Stomach (tissue), 9 donors: ENCODE data around the gene DTX3. TPM values are rescaled to one million over a fixed set of nuclear protein-coding genes. Genes with fewer than 3 reads are reported as not detected.

Source experiments
- DNase-seq, 2 donors: peaks; one replicate each; pipeline versions ENCODE4 v3.0.0 to v3.0.0-alpha.2; 2013 to 2019
- H3K27ac ChIP-seq, 5 donors: fragments of 200-600 bp in 4 of 5; sonication (generic) in 4 of 5; one replicate each; pipeline ENCODE4 v1.5.1; 2013 to 2019; ENCODE audit warnings: mild to moderate bottlenecking in 1 of 5, moderate library complexity in 1 of 5
- H3K27me3 ChIP-seq, 3 donors: fragments of 200-600 bp; sonication (generic); one replicate each; pipeline ENCODE4 v1.5.1; 2017 to 2019; ENCODE audit warnings: mixed run types in 1 of 3
- H3K36me3 ChIP-seq, 4 donors: fragments of 200-600 bp; sonication (generic); 1 replicate in 3 of 4; 2 replicates in 1 of 4; pipeline ENCODE4 v1.5.1; 2016 to 2019
- H3K4me1 ChIP-seq, 4 donors: fragments of 200-600 bp; sonication (generic); one replicate each; pipeline ENCODE4 v1.5.1; 2016 to 2019
- H3K4me3 ChIP-seq, 4 donors: fragments of 200-600 bp; sonication (generic) in 3 of 4; one replicate each; pipeline ENCODE4 v1.5.1; 2016 to 2019; ENCODE audit warnings: mild to moderate bottlenecking in 1 of 4
- H3K9me3 ChIP-seq, 4 donors: fragments of 200-600 bp; sonication (generic); one replicate each; pipeline ENCODE4 v1.5.1; 2016 to 2019
- EP300 ChIP-seq: sonication (generic); formaldehyde crosslinking; IDR thresholded peaks from one replicate; pipeline ENCODE4 v1.6.1; 2017; ENCODE audit warnings: antibody characterized with exemption
- POLR2A ChIP-seq, 4 donors: fragments of 450-650 bp; IDR thresholded peaks; one replicate each; pipeline ENCODE4 v1.6.1; 2016; ENCODE audit warnings: antibody characterized with exemption in 4 of 4, control low read depth in 2 of 4, mild to moderate bottlenecking in 1 of 4, moderate library complexity in 1 of 4
- POLR2AphosphoS5 ChIP-seq, 3 donors: sonication (generic); formaldehyde crosslinking; IDR thresholded peaks; one replicate each; pipeline ENCODE4 v1.6.1; 2016; ENCODE audit warnings: antibody characterized with exemption in 3 of 3
- WGBS, 5 donors: extraction: QIAGEN DNeasy Blood & Tissue Kit in 3 of 5; methylation state at CpG; one replicate each; pipeline versions ENCODE4 v1.1.5 to v1.1.7; 2013 to 2018; 5-methylcytosine and 5-hydroxymethylcytosine counted together
- intact Hi-C: fragments of 100-400 bp; cut with DNase I; formaldehyde crosslinking; loops from one replicate; pipeline ENCODE4 v1.15.1; 2023; ENCODE audit warnings: low total_unique reads
- polyA plus RNA-seq, 3 donors: library from polyadenylated mRNA; stranded (reverse); fragments of 200-250 nt; gene quantifications; one replicate each; pipeline ENCODE4 v1.2.3, GENCODE V29; 2013
- total RNA-seq, 5 donors: library from RNA; depleted of rRNA; stranded (reverse); fragments of >200 nt; gene quantifications; one replicate each; pipeline versions ENCODE4 v1.1.0 to v1.2.3, GENCODE V29; 2014 to 2016
- TF ChIP-seq, protein P1 (sequence below), 7 experiments: fragments of 450-650 bp in 4 of 7; fragments of 200-600 bp in 3 of 7; sonication (generic) in 3 of 7; IDR thresholded peaks; one replicate each; pipeline ENCODE4 v1.5.1; 2016 to 2019; ENCODE audit warnings: antibody characterized with exemption in 7 of 7, control low read depth in 2 of 7, mild to moderate bottlenecking in 1 of 7
- donor health status: healthy with polysubstance abuse.
- donor health status: Bipolar disorder and iron deficiency.
- donor health status: healthy.

DTX3 gene
- total and polyA plus RNA-seq, 8 donors, result 5.2 to 49.6 (median 15.9) TPM

DNA sequence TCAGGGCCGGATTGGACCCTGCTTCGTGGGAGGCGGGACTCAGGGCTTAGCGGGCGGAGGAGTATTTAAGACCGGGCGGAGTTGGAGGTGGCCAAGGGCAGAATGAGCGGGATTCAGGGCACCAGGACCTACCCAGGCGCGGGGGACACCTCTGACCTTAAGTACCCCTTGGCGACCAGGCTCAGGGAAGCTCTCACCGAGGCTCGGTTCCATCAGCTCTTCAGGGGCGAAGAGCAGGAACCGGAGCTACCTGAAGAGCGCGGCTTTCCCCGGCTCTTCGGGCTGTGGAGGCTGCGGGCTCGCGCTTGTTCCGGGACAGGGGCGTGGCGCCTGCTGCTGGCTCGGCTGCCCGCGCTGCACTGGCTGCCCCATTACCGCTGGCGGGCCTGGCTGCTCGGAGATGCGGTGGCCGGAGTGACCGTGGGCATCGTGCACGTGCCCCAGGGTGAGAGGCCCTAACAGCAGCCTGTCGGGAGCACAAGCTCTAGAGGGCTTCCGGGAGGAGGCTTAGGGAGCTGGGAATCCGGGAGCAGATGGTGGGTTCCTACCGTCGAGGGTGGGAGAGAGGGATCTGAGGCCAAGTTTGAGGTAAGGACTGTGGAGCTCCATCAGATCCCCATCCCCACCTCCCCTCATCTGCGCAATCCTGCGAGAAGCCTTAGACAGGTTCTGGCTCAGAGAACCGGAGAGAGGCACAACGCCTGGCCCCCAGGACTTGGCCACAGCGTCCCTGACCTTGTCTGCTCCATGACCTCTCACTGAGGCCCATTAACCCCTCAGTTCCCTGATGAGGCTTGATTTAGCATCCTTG, 15.0 kb downstream of the DTX3 start:
- peak overlapping the region in 1 of 4 donors; percentile 22 for H3K4me3 ChIP-seq
- peak; percentile 57 to 70 for DNase-seq
- intact Hi-C loops, result loop anchor here (5.0 kb wide), 1 partner anchor 37 kb away; no protein-coding TSS in a partner anchor
- H3K9me3 ChIP-seq, result no peaks in the 10 kb centered on the region
- peaks cover 5 to 33% (median 16%) of the 10 kb centered on the region in 4 donors for H3K36me3 ChIP-seq
- WGBS, 5 donors, result 15 to 33% (median 18%) methylated on average over 26 to 46 of the region's 46 CpGs
- peaks cover 15 to 27% (median 22%) of the 10 kb centered on the region in 4 donors for H3K4me1 ChIP-seq
- TF ChIP-seq POLR2AphosphoS5 (IDR thresholded peaks at IDR 0.05) (no peak), EP300 (no peak), POLR2A (IDR thresholded peaks at IDR 0.05) (no peak)
- TF ChIP-seq, protein P1, sequence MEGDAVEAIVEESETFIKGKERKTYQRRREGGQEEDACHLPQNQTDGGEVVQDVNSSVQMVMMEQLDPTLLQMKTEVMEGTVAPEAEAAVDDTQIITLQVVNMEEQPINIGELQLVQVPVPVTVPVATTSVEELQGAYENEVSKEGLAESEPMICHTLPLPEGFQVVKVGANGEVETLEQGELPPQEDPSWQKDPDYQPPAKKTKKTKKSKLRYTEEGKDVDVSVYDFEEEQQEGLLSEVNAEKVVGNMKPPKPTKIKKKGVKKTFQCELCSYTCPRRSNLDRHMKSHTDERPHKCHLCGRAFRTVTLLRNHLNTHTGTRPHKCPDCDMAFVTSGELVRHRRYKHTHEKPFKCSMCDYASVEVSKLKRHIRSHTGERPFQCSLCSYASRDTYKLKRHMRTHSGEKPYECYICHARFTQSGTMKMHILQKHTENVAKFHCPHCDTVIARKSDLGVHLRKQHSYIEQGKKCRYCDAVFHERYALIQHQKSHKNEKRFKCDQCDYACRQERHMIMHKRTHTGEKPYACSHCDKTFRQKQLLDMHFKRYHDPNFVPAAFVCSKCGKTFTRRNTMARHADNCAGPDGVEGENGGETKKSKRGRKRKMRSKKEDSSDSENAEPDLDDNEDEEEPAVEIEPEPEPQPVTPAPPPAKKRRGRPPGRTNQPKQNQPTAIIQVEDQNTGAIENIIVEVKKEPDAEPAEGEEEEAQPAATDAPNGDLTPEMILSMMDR (IDR thresholded peaks at IDR 0.05), result no peak
- H3K27me3 ChIP-seq, result peaks cover 3 to 95% (median 52%) of the 10 kb centered on the region in 3 donors
- no peak overlapping the region for H3K27ac ChIP-seq

DNA sequence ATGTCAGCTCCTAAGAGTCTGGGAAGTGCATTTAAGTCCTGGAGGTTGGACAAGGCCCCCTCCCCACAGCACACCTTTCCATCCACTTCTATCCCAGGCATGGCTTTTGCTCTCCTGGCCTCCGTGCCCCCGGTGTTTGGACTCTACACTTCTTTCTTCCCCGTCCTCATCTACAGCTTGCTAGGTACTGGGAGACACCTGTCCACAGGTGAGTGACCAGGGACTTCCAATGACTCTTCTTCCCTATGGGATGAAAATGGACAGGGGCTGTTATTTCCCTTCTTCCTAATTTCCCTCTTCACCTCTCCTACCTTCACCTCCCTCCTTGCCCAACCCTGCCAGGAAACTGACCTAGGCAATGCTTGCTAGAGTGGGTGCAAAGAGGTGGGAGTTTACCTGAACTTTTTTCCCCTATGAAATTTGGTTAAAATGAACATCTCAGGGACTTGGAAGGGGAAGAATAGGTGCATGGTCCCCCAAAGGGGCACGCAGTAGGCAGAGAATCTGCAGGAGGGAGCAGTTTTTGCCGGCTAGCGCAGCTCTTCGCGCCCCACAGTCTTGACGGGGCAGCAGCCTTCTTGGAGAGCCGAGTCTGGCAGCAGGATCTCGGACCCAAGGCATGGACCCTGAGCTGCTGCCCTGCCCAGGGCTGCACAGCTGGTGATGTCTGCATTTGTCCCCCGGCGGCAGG, 15.8 kb downstream of the DTX3 start:
- H3K9me3 ChIP-seq, result no peaks in the 10 kb centered on the region
- peak in 1 of 2 donors; percentile 3 for DNase-seq
- peaks cover 15 to 27% (median 21%) of the 10 kb centered on the region in 4 donors for H3K4me1 ChIP-seq
- peak overlapping the region in 1 of 4 donors; percentile 58 for H3K4me3 ChIP-seq
- intact Hi-C loops, result loop anchor here (5.0 kb wide), 1 partner anchor 38 kb away; no protein-coding TSS in a partner anchor
- WGBS, 5 donors, result 22 to 45% (median 31%) methylated on average over 10 to 13 of the region's 13 CpGs
- peaks cover 5 to 29% (median 11%) of the 10 kb centered on the region in 4 donors for H3K36me3 ChIP-seq
- TF ChIP-seq, protein P1 (IDR thresholded peaks at IDR 0.05), result no peak
- TF ChIP-seq EP300 (no peak), POLR2AphosphoS5 (IDR thresholded peaks at IDR 0.05) (no peak), POLR2A (IDR thresholded peaks at IDR 0.05) (no peak)
- H3K27me3 ChIP-seq, result peaks cover 3 to 98% (median 60%) of the 10 kb centered on the region in 3 donors
- no peak overlapping the region for H3K27ac ChIP-seq

DNA sequence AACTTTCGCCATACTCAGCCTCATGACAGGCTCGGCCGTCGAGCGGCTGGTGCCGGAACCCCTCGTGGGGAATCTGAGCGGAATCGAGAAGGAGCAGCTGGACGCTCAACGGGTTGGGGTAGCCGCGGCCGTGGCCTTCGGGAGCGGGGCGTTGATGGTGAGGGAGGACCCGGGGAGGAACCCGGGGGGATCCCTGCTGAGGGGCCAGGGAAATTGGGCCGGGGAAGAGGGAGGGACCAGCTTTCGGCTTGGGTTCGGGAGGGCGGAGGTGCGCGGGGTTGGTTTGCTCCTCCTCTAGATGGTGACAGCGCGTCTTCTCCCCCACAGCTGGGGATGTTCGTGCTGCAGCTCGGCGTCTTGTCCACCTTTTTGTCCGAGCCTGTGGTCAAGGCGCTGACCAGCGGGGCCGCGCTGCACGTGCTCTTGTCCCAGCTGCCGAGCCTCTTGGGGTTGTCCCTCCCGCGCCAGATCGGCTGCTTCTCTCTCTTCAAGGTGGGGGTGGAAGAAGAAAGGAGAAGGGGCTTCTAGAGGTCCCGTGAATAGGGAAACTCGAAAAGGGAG, 16.4 kb downstream of the DTX3 start:
- Histone ChIP-seq H3K4me3 (peak overlapping the region; percentile 39 to 58 (median 45)), H3K27ac (no peak overlapping the region), H3K9me3 (no peaks in the 10 kb centered on the region), H3K4me1 (peaks cover 15 to 27% (median 21%) of the 10 kb centered on the region in 4 donors), H3K36me3 (peaks cover 5 to 29% (median 6%) of the 10 kb centered on the region in 4 donors), H3K27me3 (peaks cover 3 to 98% (median 66%) of the 10 kb centered on the region in 3 donors)
- intact Hi-C loops, result loop anchor here (5.0 kb wide), 1 partner anchor 39 kb away; no protein-coding TSS in a partner anchor
- TF ChIP-seq POLR2AphosphoS5 (IDR thresholded peaks at IDR 0.05), result no peak
- no peak for TF ChIP-seq POLR2A (IDR thresholded peaks at IDR 0.05)
- peak in 1 of 2 donors; percentile 41 for DNase-seq
- WGBS, 5 donors, result 3 to 22% (median 4%) methylated on average over 23 to 42 of the region's 42 CpGs

DNA sequence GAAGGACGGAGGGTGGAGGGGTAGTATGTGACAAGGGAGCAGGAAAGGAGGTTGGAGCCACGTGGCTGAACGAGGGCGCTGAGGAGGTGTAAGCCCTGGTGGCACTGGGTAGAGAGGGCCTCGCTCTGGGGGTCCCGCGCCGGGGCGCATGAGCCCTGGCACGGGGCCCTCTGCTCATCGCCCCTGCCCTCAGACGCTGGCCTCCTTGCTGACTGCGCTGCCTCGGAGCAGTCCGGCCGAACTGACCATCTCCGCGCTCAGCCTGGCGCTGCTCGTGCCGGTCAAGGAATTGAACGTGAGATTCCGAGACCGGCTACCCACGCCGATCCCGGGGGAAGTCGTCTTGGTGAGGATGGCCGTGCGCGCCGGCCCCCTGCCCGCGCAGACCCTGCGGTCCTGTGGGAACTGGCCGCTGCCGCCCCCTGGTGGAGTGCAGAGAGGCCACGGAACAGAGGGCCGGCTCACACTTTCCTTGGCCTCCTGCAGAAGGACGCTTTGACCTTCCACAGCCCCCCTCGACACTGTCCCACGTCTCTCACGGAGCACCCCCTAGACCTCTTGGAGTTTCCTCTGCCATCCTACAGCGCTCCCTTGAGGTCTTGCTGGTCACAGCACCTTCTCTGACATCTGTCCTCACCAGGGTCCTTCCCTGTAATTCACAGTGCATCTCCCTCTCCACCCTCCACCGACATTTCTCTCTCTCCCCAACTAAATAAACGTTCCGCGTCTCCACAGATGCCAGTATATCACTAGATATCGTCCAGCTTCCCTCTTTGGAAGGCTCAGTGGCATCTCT, 17.1 kb downstream of the DTX3 start:
- peak; percentile 62 to 86 for DNase-seq
- Histone ChIP-seq H3K27ac (no peak overlapping the region), H3K4me1 (peaks cover 15 to 27% (median 21%) of the 10 kb centered on the region in 4 donors), H3K36me3 (peaks cover 0 to 29% (median 3%) of the 10 kb centered on the region in 4 donors), H3K9me3 (no peaks in the 10 kb centered on the region), H3K27me3 (peaks cover 3 to 100% (median 73%) of the 10 kb centered on the region in 3 donors), H3K4me3 (peak overlapping the region; percentile 39 to 58 (median 45))
- intact Hi-C loops, result loop anchor here (5.0 kb wide), 1 partner anchor 39 kb away; no protein-coding TSS in a partner anchor
- TF ChIP-seq, protein P1 (IDR thresholded peaks at IDR 0.05), result peak in 5 of 7 experiments; percentile 77 to 92 (median 90)
- no peak for TF ChIP-seq POLR2AphosphoS5 (IDR thresholded peaks at IDR 0.05)
- WGBS, 5 donors, result 2 to 5% (median 2%) methylated on average over 24 to 49 of the region's 49 CpGs
